IMR-90 (cell line): ENCODE measurements around the gene RBMS3. TPM values are rescaled to one million over a fixed set of nuclear protein-coding genes. Genes with fewer than 3 reads are reported as not detected.

Experiments
- ATAC-seq: fragments of 200-7000 bp; cut with Tn5 transposase; 2 replicates; pipeline ENCODE4 v1.9.1; 2020; ENCODE audit warnings: low read depth, mild to moderate bottlenecking, moderate library complexity
- BruUV-seq: library from RNA; stranded (reverse); fragments of 400-500 nt; replicated peaks from 2 replicates; lab custom pipeline; 2021; lab: Mats Ljungman, UMichigan
- CTCF ChIA-PET: fragments of 300-600 bp; formaldehyde crosslinking; extraction: SDS; loops from one replicate; lab custom pipeline; 2021; ENCODE audit warnings: antibody characterized with exemption; lab: Yijun Ruan, JAX
- POLR2A ChIA-PET: fragments of 300-600 bp; sonication (Branson Sonifier 250); formaldehyde crosslinking; loops from one replicate; lab custom pipeline; 2022; ENCODE audit warnings: antibody characterized with exemption; ENCODE audit not compliant: unreplicated experiment; lab: Charles Lee
- DNase-seq: peaks from one replicate; pipeline ENCODE4 v3.0.0; 2013
- H2AFZ ChIP-seq: replicated peaks from 2 replicates; pipeline ENCODE3; 2013; ENCODE audit warnings: low read length, mild to moderate bottlenecking; ENCODE audit not compliant: poor library complexity
- H2AK5ac ChIP-seq: 2 replicates; pipeline ENCODE4 v1.6.1; 2013; ENCODE audit warnings: low read depth, low read length, inconsistent platforms
- H2AK9ac ChIP-seq: replicated peaks from 2 replicates; pipeline ENCODE3; 2013; ENCODE audit warnings: mild to moderate bottlenecking, low read depth, low read length, moderate library complexity; ENCODE audit not compliant: poor library complexity
- H2BK120ac ChIP-seq: 2 replicates; pipeline ENCODE4 v1.6.1; 2013; ENCODE audit warnings: low read depth, low read length, inconsistent platforms
- H2BK15ac ChIP-seq: 3 replicates; pipeline ENCODE4 v1.6.1; 2013; ENCODE audit warnings: low read depth, low read length, inconsistent platforms
- H2BK20ac ChIP-seq: 2 replicates; pipeline ENCODE4 v1.6.1; 2013; ENCODE audit warnings: low read depth, mild to moderate bottlenecking, inconsistent platforms, low read length, moderate library complexity
- H2BK5ac ChIP-seq: 2 replicates; pipeline ENCODE4 v1.6.1; 2013; ENCODE audit warnings: mild to moderate bottlenecking, low read depth, low read length, inconsistent platforms; ENCODE audit not compliant: poor library complexity, severe bottlenecking
- H3K14ac ChIP-seq: replicated peaks from 2 replicates; pipeline ENCODE4 v1.6.1; 2013; ENCODE audit warnings: low read depth, low read length, inconsistent platforms
- H3K18ac ChIP-seq: 2 replicates; pipeline ENCODE4 v1.6.1; 2013; ENCODE audit warnings: low read depth, low read length, control low read depth
- H3K23ac ChIP-seq: 2 replicates; pipeline ENCODE4 v1.6.1; 2013; ENCODE audit warnings: low read depth, low read length, inconsistent platforms
- H3K27ac ChIP-seq: 2 replicates; pipeline ENCODE4 v1.5.1; 2013; ENCODE audit warnings: mild to moderate bottlenecking, control low read depth, low read length; ENCODE audit not compliant: insufficient read depth
- H3K27me3 ChIP-seq: 2 replicates; pipeline ENCODE4 v1.6.1; 2013; ENCODE audit warnings: low read length; ENCODE audit not compliant: control insufficient read depth, insufficient read depth
- H3K36me3 ChIP-seq: 2 replicates; pipeline ENCODE4 v1.6.1; 2013; ENCODE audit warnings: low read length, mixed read lengths; ENCODE audit not compliant: control insufficient read depth, insufficient read depth
- H3K4ac ChIP-seq: 2 replicates; pipeline ENCODE4 v1.6.1; 2013; ENCODE audit warnings: low read depth, low read length, inconsistent platforms
- H3K4me1 ChIP-seq: 2 replicates; pipeline ENCODE4 v1.6.1; 2013; ENCODE audit warnings: low read length, mixed read lengths; ENCODE audit not compliant: control insufficient read depth, insufficient read depth
- H3K4me2 ChIP-seq: 2 replicates; pipeline ENCODE4 v1.6.1; 2013; ENCODE audit warnings: low read depth, mild to moderate bottlenecking, control low read depth, low read length, moderate library complexity
- H3K4me3 ChIP-seq: 2 replicates; pipeline ENCODE4 v1.5.1; 2013; ENCODE audit warnings: low read depth, mild to moderate bottlenecking, control low read depth, low read length, moderate library complexity; ENCODE audit not compliant: insufficient read depth
- H3K56ac ChIP-seq: 2 replicates; pipeline ENCODE4 v1.6.1; 2013; ENCODE audit warnings: low read length, inconsistent platforms; ENCODE audit not compliant: insufficient read depth; ENCODE audit errors: extremely low read depth
- H3K79me1 ChIP-seq, 2 experiments: 2 replicates each; pipeline ENCODE4 v1.6.1; 2013; ENCODE audit warnings: low read length in 2 of 2, inconsistent platforms in 1 of 2, low read depth in 1 of 2
- H3K9ac ChIP-seq: 2 replicates; pipeline ENCODE4 v1.6.1; 2013; ENCODE audit warnings: low read depth, low read length, control low read depth
- H3K9me1 ChIP-seq: 2 replicates; pipeline ENCODE4 v1.6.1; 2013; ENCODE audit warnings: low read length, inconsistent platforms; ENCODE audit not compliant: insufficient read depth
- H3K9me3 ChIP-seq: 2 replicates; pipeline ENCODE4 v1.6.1; 2013; ENCODE audit warnings: low read length; ENCODE audit not compliant: control insufficient read depth, insufficient read depth
- H4K20me1 ChIP-seq: 2 replicates; pipeline ENCODE4 v1.6.1; 2013; ENCODE audit warnings: low read length, inconsistent platforms; ENCODE audit not compliant: insufficient read depth
- H4K5ac ChIP-seq: 2 replicates; pipeline ENCODE4 v1.6.1; 2013; ENCODE audit warnings: mild to moderate bottlenecking, low read depth, low read length, control low read depth
- H4K8ac ChIP-seq, 2 experiments: 2 replicates each; pipeline ENCODE4 v1.6.1; 2013; ENCODE audit warnings: low read depth in 2 of 2, low read length in 2 of 2, control low read depth in 1 of 2, inconsistent platforms in 1 of 2
- H4K91ac ChIP-seq: 2 replicates; pipeline ENCODE4 v1.6.1; 2013; ENCODE audit warnings: low read depth, low read length, inconsistent platforms; ENCODE audit not compliant: insufficient read depth
- FOS ChIP-seq: fragments of 150-350 bp; IDR thresholded peaks from 2 replicates; pipeline ENCODE4 v1.6.1; 2016; ENCODE audit warnings: low read depth, low read length
- MAFK ChIP-seq: IDR thresholded peaks from 2 replicates; pipeline ENCODE4 v1.6.1; 2012; ENCODE audit warnings: low read depth, low read length, improper control_type of control experiment
- dilution Hi-C: fragments of 300-500 bp; cut with HindIII; formaldehyde crosslinking; loops from one replicate; pipeline ENCODE4 v1.14.3; 2018; ENCODE audit warnings: low sequenced_read_pairs; ENCODE audit not compliant: unreplicated experiment
- in situ Hi-C: fragments of 300-500 bp; cut with MboI; formaldehyde crosslinking; loops from 3 replicates; pipeline ENCODE4 v1.14.3; 2019; ENCODE audit warnings: low sequenced_read_pairs, inconsistent platforms, mixed read lengths
- intact Hi-C: fragments of 100-400 bp; cut with micrococcal nuclease; formaldehyde crosslinking; loops from 2 replicates; pipeline ENCODE4 v1.10.0; 2022
- polyA plus RNA-seq, 3 experiments: library from polyadenylated mRNA; depleted of rRNA; stranded (reverse); fragments of >200 nt; gene quantifications; 2 replicates each; pipeline ENCODE4 v1.2.3, GENCODE V29; 2012; ENCODE audit warnings: low replicate concordance in 1 of 3
- total RNA-seq: library from RNA; depleted of rRNA; stranded (reverse); fragments of >200 nt; gene quantifications from 2 replicates; pipeline ENCODE4 v1.2.3, GENCODE V29; 2012

Gene RBMS3
- total and polyA plus RNA-seq, 2 of the 4 experiments (the other 2 are of a cell fraction) = 15.2 to 127 TPM

- H3K4ac ChIP-seq = no peak overlapping the region
- H3K9ac ChIP-seq = no peak overlapping the region
- H4K20me1 ChIP-seq = no peaks in the 10 kb centered on the region
- H4K91ac ChIP-seq = no peak overlapping the region
- no peak overlapping the region for H3K4me3 ChIP-seq
- H2BK5ac ChIP-seq = no peak overlapping the region
- H3K4me2 ChIP-seq = no peak overlapping the region
- DNase-seq (no peak), ATAC-seq (no peak)
- no TSS peak for BruUV-seq
- H3K56ac ChIP-seq = no peak overlapping the region
- dilution Hi-C loops = no loop called here
- H2AK5ac ChIP-seq = no peak overlapping the region
- H2BK15ac ChIP-seq = no peak overlapping the region
- ChIA-PET CTCF (no interaction called here), POLR2A (no interaction called here)
- no peak overlapping the region for H2BK120ac ChIP-seq
- H4K5ac ChIP-seq = no peak overlapping the region
- H2AFZ ChIP-seq = no peak overlapping the region
- H3K79me1 ChIP-seq = peaks cover 3 to 5% of the 10 kb centered on the region in 2 experiments; a peak in 1 of 4 replicates
- H3K23ac ChIP-seq = no peak overlapping the region
- H2BK20ac ChIP-seq = no peak overlapping the region
- H4K8ac ChIP-seq = no peak overlapping the region
- H3K9me1 ChIP-seq = no peaks in the 10 kb centered on the region
- no peaks in the 10 kb centered on the region for H3K27me3 ChIP-seq
- 0 out of 2 replicates have a peak, but pooled peaks cover 2% of the 10 kb centered on the region for H3K36me3 ChIP-seq
- no peak overlapping the region for H3K27ac ChIP-seq
- no peak overlapping the region for H3K14ac ChIP-seq
- no peaks in the 10 kb centered on the region; the same call in 1 of the 2 replicates for H3K4me1 ChIP-seq
- peak; percentile 93 for TF ChIP-seq MAFK
- TF ChIP-seq FOS = no peak
- in situ Hi-C loops = no loop called here
- no peaks in the 10 kb centered on the region for H3K9me3 ChIP-seq
- intact Hi-C loops = loop anchor here (10.0 kb wide), 1 partner anchor 542 kb away; the partner anchor contains the start of gene RBMS3
- no peak overlapping the region for H3K18ac ChIP-seq
- no peak overlapping the region for H2AK9ac ChIP-seq
Measured at GRCh38 chr3:29826712-29827111, 545.8 kb downstream of the RBMS3 start.
